ENCODE measurements around the gene STXBP4. TPM values are rescaled to one million over a fixed set of nuclear protein-coding genes. Genes with fewer than 3 reads are reported as not detected.

STXBP4 gene
- total RNA-seq, 1 donor from 2014 or later = 4.7 TPM

DNA sequence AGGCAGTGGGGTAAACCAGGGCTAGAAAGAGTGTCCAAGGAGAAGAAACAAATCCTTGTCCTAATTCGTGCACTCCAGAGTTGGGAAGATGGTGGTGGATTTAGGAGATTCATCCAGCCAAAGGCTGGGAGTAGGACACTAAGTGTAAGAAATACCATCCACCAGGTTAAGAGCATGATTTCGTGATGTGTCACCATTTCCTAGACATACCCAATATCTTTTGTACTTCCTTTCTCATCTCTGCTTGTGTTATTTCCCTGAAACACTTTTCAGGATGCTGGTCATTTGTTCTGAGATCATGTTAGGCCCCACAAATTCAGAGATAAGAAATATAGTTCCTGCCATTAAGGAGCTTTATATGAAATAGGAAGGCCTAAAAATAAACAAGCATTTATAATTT is 189.9 kb downstream of the STXBP4 start:
- TF ChIP-seq, protein P1, sequence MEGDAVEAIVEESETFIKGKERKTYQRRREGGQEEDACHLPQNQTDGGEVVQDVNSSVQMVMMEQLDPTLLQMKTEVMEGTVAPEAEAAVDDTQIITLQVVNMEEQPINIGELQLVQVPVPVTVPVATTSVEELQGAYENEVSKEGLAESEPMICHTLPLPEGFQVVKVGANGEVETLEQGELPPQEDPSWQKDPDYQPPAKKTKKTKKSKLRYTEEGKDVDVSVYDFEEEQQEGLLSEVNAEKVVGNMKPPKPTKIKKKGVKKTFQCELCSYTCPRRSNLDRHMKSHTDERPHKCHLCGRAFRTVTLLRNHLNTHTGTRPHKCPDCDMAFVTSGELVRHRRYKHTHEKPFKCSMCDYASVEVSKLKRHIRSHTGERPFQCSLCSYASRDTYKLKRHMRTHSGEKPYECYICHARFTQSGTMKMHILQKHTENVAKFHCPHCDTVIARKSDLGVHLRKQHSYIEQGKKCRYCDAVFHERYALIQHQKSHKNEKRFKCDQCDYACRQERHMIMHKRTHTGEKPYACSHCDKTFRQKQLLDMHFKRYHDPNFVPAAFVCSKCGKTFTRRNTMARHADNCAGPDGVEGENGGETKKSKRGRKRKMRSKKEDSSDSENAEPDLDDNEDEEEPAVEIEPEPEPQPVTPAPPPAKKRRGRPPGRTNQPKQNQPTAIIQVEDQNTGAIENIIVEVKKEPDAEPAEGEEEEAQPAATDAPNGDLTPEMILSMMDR (IDR thresholded peaks at IDR 0.05; ENCODE audit: borderline replicate concordance) = no peak
- H3K36me3 ChIP-seq = no peaks in the 10 kb centered on the region
- H3K27me3 ChIP-seq (ENCODE audit: low read depth) = no peaks in the 10 kb centered on the region
- intact Hi-C loops (cut with micrococcal nuclease) = no loop called here
- H3K4me3 ChIP-seq = no peak overlapping the region
- no peak for DNase-seq
- peaks cover 23% of the 10 kb centered on the region for H3K4me1 ChIP-seq
- no peak overlapping the region for H3K27ac ChIP-seq (replicated peaks)
- H3K9me3 ChIP-seq (replicated peaks) = no peaks in the 10 kb centered on the region

DNA sequence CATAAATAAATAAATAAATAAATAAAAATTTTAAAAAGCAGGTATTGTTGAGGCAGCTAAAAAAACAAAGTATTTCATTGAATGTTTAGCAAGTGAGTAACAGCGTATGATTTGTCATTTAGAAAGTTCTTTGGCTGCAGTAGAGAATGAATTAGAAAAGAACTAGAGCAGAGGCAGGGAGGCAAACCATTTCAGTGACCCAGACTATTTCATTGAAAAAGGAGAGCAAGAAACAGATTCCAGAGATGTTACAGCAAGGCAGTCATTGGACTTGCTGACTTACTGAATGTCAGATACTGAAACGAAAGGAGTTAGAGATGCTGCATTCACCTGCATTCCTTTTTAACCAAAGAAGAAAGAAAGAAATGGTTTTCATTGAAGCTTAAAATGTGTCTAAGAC is 190.7 kb downstream of the STXBP4 start:
- no peak for DNase-seq
- Histone ChIP-seq H3K27ac (replicated peaks) (no peak overlapping the region), H3K9me3 (replicated peaks) (no peaks in the 10 kb centered on the region), H3K27me3 (ENCODE audit: low read depth) (no peaks in the 10 kb centered on the region), H3K4me1 (peaks cover 23% of the 10 kb centered on the region), H3K4me3 (no peak overlapping the region), H3K36me3 (no peaks in the 10 kb centered on the region)
- intact Hi-C loops (cut with micrococcal nuclease) = no loop called here
- TF ChIP-seq, protein P1 (IDR thresholded peaks at IDR 0.05; ENCODE audit: borderline replicate concordance) = no peak

DNA sequence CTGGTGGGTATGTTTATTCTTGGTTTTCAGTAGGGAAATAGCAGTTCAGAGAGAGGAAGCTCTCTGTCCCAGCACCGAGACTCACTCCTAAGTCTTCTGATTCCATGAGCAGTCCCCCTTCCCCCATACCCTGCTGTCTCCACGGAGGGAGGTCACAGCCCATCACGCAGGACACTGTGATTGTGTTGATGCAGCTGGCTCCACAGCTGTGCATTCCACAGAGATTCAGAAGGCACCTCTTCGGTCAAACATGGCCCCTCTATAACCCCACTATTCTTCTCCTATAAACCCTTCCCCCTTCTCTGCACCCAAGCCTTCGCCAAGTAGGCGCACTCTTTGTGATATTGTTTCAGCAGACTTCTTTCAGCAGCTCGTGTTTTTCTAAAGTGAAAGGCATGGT is 191.9 kb downstream of the STXBP4 start:
- TF ChIP-seq, protein P1 (IDR thresholded peaks at IDR 0.05; ENCODE audit: borderline replicate concordance) = no peak
- H3K36me3 ChIP-seq = no peaks in the 10 kb centered on the region
- no peak overlapping the region for H3K4me3 ChIP-seq
- H3K4me1 ChIP-seq = peaks cover 22% of the 10 kb centered on the region
- H3K9me3 ChIP-seq (replicated peaks) = no peaks in the 10 kb centered on the region
- H3K27ac ChIP-seq (replicated peaks) = no peak overlapping the region
- intact Hi-C loops (cut with micrococcal nuclease) = no loop called here
- H3K27me3 ChIP-seq (ENCODE audit: low read depth) = no peaks in the 10 kb centered on the region
- no peak for DNase-seq

DNA sequence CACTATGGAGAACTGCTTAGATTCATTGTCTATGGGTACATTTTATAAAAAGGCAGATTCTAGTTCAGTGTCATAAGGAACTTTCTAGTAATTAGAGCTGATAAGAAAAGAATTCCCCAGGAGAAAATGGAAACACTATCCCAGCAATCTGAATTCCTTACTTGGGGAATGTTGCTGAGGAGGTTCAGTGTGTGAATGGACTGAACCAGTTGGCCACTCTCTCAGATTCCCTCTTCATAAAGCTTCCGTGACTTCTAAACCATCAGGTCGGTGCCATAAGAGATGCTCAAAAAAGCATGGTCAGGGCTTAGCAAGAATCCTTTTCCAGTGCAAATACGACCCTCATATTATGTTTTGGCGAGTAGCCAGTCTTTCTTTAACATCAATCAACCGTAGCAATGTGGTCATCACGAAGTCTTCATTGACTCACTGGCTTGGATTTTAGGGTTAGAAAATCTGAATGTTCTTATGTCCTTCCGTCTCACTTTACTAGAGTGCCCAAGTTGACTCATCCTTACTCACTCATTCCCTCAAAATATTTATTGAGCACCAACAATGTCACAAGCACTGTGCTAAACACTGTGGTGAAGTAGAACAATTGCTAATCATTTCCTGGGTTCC is 193.5 kb downstream of the STXBP4 start:
- Histone ChIP-seq H3K4me3 (no peak overlapping the region), H3K9me3 (replicated peaks) (no peaks in the 10 kb centered on the region), H3K4me1 (peaks cover 6% of the 10 kb centered on the region), H3K27ac (replicated peaks) (no peak overlapping the region), H3K36me3 (no peaks in the 10 kb centered on the region), H3K27me3 (ENCODE audit: low read depth) (no peaks in the 10 kb centered on the region)
- DNase-seq = no peak
- TF ChIP-seq, protein P1 (IDR thresholded peaks at IDR 0.05; ENCODE audit: borderline replicate concordance) = no peak
- intact Hi-C loops (cut with micrococcal nuclease) = no loop called here

- no peaks in the 10 kb centered on the region for H3K36me3 ChIP-seq
- H3K4me3 ChIP-seq = no peak overlapping the region
- TF ChIP-seq, protein P1 (IDR thresholded peaks at IDR 0.05; ENCODE audit: borderline replicate concordance) = no peak
- intact Hi-C loops (cut with micrococcal nuclease) = no loop called here
- no peak overlapping the region for H3K27ac ChIP-seq (replicated peaks)
- no peaks in the 10 kb centered on the region for H3K27me3 ChIP-seq (ENCODE audit: low read depth)
- no peak for DNase-seq
- no peaks in the 10 kb centered on the region for H3K9me3 ChIP-seq (replicated peaks)
- peaks cover 2% of the 10 kb centered on the region for H3K4me1 ChIP-seq
Observed at GRCh38 chr17:55162556-55162946, 194.0 kb downstream of the STXBP4 start.

Data from left ventricle myocardium inferior (tissue), 1 donor.